NCI-H187 (cell line): Measurements from ENCODE around the gene LMOD3.

Experiments
- DNase-seq, 2 experiments: peaks; one replicate each; lab custom pipeline; 2025; lab: John Stamatoyannopoulos, UW

Gene LMOD3

DNA sequence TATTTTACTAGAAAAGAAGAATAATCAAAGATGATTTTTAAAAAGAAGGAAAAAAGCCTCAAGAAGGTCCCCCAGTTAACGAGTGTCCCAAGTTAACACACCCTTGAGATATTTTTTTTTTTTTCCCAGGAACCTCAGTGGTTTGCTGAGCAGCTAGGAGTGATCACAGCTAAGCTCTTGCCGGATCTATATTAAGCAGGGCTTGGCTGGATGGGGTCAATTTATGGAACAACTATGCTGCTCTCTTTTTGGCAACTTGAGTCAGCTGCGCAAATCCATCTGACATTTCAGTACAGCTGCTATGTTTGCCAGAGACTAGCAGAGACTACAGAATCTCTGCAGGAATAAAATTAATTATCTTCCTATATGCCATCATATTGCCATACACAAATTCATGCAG is at the start of gene LMOD3:
Gene LMOD3 (minus strand): TSS at position 193 of the 400 bp plus-strand sequence. CDS start 209 bp downstream, outside the sequence.
- DNase-seq = no peak

DNA sequence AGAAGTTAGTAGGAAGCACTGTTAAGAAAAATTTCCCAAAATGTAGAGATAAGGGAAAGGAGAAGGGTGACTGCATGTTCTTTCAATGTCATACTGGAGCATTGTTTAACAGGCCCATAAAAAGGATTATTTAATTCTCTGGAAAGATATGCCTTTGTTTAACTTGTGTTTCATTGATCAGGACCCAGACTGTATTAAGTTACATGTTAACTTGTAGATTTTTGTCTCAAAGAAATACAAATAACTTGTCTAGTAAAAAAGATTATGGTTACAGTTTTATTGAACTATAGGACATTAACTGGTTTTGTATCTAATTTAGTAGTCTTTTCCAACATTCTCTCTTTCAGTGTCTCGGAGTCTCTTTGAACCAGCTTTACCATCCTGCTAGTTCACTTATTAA is 49.7 kb upstream of the LMOD3 start:
- no peak for DNase-seq

GRCh38 chr3:69166446-69166845 is 44.1 kb upstream of the LMOD3 start:
- no peak for DNase-seq

DNA sequence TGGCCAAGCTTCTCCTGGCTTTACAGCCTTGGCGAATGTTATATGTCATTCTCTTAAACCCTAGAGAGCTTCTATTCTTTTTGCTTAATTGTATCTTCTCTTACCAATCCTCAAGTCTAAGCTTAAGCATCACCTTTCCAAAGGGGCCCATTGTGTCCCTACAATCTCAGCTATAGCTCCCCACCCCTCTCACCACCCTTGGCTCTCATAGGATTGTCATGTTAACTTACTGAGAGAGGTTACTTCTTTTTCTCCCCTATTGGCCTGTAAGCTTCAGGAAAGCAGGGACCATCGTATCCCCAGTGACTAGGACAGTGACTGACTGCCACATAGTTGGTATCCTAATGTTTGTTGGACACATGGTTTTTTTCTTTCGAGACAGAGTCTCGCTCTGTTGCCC is 43.3 kb upstream of the LMOD3 start:
- no peak for DNase-seq

DNA sequence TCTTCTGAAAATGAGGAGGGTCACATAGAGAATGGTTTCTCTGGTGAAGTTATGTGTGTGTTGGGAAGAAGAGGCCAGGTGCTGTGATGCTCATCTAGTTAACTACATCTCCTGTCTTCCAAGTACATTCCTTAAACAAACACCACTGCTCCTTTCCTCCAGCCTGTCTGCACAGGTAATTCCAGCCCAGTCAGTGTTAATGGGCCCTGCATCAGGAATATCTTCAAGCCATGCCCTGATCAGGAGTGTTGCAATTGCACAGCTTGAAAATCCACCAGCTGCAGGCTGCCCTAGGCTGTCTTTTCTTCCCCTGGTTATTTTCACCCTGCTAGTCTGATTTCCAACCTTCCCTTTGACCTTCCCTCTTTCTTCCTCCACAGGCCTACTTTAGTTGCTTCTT is 41.9 kb upstream of the LMOD3 start:
- no peak for DNase-seq

DNA sequence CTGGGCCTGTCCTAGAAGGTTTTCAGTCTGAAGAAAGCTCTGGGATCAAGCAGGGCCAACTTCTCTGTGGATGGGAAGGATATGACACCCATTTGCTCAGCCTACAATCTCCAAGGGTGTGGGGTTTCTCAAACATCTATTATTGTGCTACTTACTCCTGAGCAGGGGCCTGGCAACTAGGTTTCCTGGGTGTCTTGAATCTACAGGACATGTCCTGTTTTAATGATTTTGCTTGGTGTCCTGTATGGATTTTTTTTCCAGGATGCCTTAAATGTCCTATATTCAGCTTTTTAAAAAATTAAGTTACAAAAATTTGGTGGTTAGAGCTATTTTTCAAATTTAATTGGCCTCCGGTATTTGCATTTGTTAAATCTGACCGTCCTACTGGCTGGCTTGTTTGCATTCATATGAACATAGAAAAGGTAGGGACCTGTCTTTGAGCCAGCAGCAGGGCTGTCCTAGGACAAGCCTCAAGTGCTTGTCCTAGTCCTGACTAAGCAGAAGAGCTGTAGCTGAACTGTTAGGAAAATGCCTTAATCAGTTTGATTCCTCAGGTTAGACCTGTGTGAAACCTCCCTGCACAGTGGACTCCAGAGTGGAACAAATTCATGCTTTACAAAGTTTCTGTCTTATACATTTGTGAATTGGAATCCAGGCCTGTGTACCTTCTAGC is 40.0 kb upstream of the LMOD3 start:
- no peak for DNase-seq

- DNase-seq = no peak
These were observed 39.4 kb upstream of the LMOD3 start for GRCh38 chr3:69161587-69162307.

DNA sequence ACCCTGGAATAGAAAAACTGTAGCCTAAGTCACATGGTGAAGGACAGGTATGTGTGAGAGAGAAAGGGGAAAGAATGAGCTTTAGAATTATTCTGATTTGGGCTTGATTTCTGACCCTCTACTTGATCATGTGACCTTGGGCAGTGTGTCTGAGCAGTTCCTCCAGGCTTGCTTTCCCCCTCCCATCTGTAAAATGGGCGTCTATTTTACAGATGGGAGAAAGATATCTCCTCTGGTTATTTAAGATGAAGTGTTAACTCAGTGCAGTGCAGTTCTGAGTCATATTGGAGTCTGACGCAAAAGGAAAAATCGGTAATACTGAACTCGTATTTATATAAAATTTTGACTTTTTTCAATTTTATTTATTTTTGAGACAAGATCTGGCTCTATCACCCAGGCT is 38.1 kb upstream of the LMOD3 start:
- DNase-seq = no peak

DNA sequence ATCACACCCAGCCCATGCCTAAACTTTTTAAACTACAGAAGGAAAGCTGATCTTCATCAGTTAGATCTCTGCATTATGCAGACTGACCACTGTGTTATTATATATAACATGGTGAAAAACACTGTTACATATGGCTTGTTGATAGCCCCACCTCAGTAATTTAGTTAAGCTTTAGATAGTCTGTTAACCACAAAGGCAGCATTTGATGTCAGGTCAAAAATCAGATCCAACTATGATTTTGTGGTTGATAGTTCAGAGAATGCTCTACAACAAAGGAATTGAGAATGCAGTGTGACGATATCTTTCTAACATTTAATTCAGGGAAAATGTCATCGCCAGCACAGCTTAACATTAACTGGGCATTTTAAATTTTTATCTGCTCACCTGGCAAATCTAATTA is 37.7 kb upstream of the LMOD3 start:
- DNase-seq = no peak

DNA sequence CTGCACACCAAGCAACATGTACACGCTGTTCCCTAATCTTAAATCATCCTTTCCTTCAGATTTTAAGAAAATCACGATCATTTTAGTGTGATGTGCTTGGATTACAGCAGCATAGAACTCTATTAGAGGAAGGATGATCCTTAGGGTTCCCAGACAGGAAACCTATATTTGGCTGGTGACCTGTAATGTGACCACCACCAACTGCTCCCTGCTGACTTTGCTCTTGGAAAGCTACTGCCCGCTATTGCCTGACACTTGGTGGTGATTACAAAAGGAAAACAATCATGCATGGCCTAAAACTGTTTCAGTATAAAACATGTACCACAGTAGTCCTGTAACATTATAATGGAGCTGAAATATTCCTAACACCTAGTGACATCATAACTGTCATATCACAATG is 27.2 kb upstream of the LMOD3 start:
- DNase-seq = no peak

- DNase-seq = no peak
These were observed 23.3 kb upstream of the LMOD3 start for GRCh38 chr3:69145688-69146087.

DNA sequence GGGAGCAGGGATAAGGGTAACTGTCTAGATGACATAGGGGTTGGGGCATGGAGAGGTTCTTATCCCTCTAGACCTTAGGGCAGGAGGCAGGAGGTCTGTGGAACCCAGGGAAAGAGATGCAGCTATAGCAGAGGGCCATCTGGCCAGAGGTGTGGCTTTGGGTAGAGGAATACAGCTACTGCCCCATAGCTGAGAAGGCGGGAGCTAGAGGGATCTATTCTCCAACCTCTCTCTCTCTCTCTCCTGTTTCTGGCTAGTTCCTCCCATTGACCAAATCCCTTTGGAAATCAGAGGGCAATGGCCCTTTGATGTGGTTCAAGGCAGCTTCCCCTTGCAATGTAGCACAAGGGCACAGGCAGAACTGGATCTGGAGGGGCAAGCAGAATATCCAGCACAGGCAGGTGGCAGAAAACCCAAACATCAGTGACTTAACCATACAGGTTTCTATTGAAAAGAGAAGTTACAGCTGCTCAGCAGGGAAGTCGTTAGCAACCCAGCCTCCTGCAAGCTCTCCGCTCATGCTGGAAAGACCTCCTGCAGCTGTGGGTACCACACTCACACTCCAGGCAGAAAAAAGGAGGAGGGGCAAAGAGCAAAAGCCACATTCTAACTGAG is 22.3 kb upstream of the LMOD3 start:
- no peak for DNase-seq

GRCh38 chr3:69143612-69144011 is 21.2 kb upstream of the LMOD3 start:
- DNase-seq = no peak

- no peak for DNase-seq
These were observed 20.5 kb upstream of the LMOD3 start for GRCh38 chr3:69142797-69143454.

DNA sequence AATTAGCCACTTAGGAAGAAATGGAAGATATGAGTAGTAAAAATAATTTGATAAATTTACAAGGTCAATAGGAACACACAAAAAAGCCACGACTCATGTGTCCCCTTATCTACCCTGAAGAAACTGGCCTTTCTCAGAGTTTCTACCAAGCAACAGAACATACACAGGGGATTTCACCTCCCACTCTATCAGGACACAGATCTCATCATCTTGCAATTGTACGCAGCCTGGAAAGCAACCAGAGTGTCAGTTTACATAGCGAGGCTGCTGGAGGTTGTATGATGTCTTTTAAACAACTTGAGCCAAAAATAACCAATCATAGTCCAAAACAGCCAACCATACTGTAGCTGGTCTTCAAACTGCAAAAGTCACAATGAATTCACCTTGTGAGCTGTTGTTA is 19.7 kb upstream of the LMOD3 start:
- DNase-seq = no peak

DNA sequence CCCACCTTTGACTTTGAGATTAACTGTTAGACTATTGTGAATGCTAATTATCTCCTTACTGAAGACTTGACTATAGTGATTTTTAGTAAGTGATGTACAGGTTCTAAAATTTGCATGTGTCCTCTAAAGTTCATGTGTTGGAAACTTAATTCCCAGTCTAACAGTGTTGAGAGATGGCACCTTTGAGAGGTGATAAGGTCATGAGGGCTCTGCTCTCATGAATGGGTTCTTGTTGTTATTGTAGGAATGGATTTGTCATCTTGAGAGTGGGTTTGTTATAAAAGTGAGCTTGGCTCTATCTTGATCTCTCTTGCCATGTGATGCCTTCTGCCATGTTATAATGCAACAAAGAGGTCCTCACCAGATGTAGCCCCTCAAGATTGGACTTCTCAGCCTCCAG is 18.9 kb upstream of the LMOD3 start:
- no peak for DNase-seq

DNA sequence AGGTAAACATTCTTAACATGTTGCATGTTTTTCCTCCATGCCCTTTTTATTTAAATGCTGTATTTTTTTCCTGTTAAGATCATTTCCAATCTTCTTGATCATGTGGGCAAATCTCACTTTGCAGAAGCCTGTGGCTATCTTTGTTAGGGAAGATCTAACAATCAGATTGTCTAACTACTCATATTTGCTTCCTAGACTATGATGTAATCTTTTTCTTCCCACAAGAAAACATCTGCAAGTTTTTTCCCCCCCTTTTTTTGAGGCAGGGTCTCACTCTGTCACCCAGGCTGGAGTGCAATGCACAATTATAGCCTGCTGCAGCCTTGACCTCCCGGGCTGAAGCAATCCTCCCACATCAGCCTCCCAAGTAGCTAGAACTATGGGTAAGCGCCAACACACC is 15.0 kb upstream of the LMOD3 start:
- DNase-seq = no peak

GRCh38 chr3:69137005-69137404 is 14.6 kb upstream of the LMOD3 start:
- no peak for DNase-seq

DNA sequence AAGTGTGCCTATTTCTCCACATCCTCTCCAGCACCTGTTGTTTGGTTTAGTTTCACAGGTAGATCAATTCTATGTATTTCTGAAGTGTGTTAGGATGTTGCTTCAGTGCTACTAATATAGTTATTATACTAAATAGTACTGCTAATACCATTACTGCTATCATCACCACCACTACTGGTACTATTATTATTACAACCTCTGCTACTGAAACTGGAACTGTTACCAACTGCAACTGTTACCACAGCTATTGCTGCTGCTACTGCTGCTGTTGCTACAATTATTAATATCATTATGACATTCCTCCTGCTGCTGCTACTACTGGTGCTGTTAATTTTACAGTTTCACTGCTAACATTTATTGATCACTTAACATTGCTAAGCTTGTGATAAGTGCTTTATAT is 8.3 kb upstream of the LMOD3 start:
- no peak for DNase-seq

DNA sequence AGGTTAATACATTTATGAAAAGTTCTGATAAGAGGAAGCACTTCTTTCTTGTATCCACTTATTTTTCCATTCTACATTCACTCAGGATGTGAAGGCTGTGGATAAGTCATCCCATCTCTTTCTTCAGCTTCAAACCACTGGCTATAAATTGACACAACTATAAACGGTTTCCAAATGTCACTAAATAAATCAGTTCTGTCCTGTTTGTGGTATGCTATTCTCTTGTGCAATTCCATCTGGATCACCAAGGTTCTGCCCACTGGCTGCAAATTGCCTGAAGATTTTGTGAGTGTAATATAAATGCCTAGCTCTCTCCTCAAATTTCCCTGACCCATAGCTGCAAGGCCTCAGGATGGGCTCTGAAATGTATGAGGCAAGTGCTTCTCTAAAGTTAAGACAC is 7.1 kb upstream of the LMOD3 start:
- DNase-seq = no peak

DNA sequence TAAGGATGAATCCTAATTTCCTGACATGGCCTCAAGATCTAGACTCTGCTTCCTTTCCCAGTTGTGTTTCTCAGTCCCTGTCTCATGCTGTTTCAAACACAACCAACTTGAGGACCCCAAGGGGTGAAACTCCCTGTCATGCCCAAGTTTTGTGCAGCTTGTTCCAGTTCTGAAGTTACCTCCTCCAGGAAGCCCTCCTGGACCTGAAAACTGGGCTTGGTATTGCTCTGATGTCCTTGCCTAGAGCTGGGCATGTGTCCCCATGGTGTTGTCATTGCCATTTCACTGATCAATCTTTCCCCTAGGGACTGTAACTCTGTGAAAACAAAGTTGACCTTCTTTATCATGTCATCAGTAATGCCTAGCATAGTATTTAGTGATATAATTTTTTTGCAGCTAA is 6.1 kb upstream of the LMOD3 start:
- no peak for DNase-seq

- DNase-seq = no peak
These were observed 4.6 kb upstream of the LMOD3 start for GRCh38 chr3:69126999-69127398.

DNA sequence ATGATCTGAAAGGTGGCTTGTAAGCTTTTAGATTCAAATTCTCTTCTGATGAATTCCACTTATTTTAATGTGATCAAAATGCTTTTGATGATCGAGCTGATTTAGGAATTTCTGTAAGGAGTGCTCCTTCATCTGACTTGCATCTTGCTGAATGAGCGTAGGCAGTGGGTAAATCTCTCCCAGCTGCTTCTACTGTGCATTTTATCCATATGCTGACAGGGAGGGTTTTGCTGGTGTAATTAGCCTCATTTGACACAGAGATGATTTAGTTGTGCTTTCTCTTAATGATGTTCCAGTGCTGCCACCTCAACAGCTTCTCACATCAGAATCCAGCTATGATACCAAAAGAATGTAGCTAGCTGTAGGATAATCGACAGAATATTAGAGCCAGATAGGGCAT is 3.8 kb upstream of the LMOD3 start:
- DNase-seq = no peak
